Rectal smooth muscle tissue (tissue), 1 donor: ENCODE measurements around the gene TACC2.

Experiments
- H3K27ac ChIP-seq: one replicate; pipeline ENCODE4 v1.7.0; 2013; ENCODE audit warnings: low read depth, low read length, inconsistent platforms
- H3K27me3 ChIP-seq: one replicate; pipeline ENCODE4 v1.7.0; 2013; ENCODE audit warnings: low read length; ENCODE audit not compliant: control insufficient read depth, insufficient read depth
- H3K36me3 ChIP-seq: one replicate; pipeline ENCODE4 v1.7.0; 2013; ENCODE audit warnings: low read length; ENCODE audit not compliant: control insufficient read depth, insufficient read depth
- H3K4me1 ChIP-seq: one replicate; pipeline ENCODE4 v1.7.0; 2013; ENCODE audit warnings: low read length; ENCODE audit not compliant: control insufficient read depth, insufficient read depth
- H3K4me3 ChIP-seq: one replicate; pipeline ENCODE4 v1.7.0; 2013; ENCODE audit warnings: low read length
- H3K9ac ChIP-seq: one replicate; pipeline ENCODE4 v1.7.0; 2013; ENCODE audit warnings: low read length

Gene TACC2

DNA sequence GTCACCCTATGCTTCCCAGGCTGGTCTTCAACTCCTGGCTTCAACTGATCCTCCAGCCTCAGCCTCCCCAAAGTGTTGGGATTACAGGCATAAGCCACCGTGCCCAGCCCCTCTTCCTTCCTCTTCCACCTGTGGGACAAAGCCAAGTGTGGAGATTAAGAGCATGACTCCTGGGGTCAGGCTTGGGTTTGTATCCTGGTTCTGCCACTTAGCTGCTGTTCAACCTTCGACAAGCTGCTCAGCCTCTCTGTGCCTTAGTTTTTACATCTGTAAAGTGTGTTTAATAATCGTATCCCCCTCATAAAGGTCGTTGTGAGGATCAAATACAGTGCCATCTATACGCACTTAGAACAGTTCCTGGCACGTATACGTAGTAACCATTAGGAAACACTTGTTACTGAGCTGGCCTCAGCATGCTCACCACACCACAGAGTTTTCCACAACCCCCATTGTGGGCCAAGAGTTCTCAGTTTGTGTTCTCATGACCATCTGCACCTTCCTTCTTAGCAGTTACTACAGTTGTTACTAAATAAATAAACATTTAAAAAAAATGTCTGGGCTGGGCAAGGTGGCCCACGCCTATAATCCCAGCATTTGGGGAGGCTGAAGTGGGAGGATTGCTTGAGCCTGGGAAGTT, 141.6 kb downstream of the TACC2 start:
- no peak overlapping the region for H3K9ac ChIP-seq
- H3K27ac ChIP-seq, result peak overlapping the region; percentile 38
- H3K4me1 ChIP-seq, result peaks cover 42% of the 10 kb centered on the region

GRCh38 chr10:122132331-122132755, 143.4 kb downstream of the TACC2 start:
- no peaks in the 10 kb centered on the region for H3K27me3 ChIP-seq
- peak overlapping the region; percentile 68 for H3K27ac ChIP-seq
- no peak overlapping the region for H3K9ac ChIP-seq
- H3K4me3 ChIP-seq, result no peak overlapping the region
- peaks cover 33% of the 10 kb centered on the region for H3K4me1 ChIP-seq
- H3K36me3 ChIP-seq, result peaks cover 16% of the 10 kb centered on the region

More for the DNA sequence above, 141.6 kb downstream of the TACC2 start:
- H3K36me3 ChIP-seq, result peaks cover 15% of the 10 kb centered on the region
- H3K4me3 ChIP-seq, result no peak overlapping the region
- H3K27me3 ChIP-seq, result no peaks in the 10 kb centered on the region

- no peak overlapping the region for H3K4me3 ChIP-seq
- H3K27ac ChIP-seq, result peak overlapping the region; percentile 68
- peaks cover 19% of the 10 kb centered on the region for H3K36me3 ChIP-seq
- H3K27me3 ChIP-seq, result no peaks in the 10 kb centered on the region
- peaks cover 27% of the 10 kb centered on the region for H3K4me1 ChIP-seq
- no peak overlapping the region for H3K9ac ChIP-seq
These were observed 144.1 kb downstream of the TACC2 start for GRCh38 chr10:122132882-122133565.

GRCh38 chr10:122135251-122136025, 146.5 kb downstream of the TACC2 start:
- Histone ChIP-seq H3K27me3 (no peaks in the 10 kb centered on the region), H3K4me3 (no peak overlapping the region), H3K4me1 (peaks cover 35% of the 10 kb centered on the region), H3K36me3 (peaks cover 19% of the 10 kb centered on the region), H3K27ac (no peak overlapping the region), H3K9ac (no peak overlapping the region)

DNA sequence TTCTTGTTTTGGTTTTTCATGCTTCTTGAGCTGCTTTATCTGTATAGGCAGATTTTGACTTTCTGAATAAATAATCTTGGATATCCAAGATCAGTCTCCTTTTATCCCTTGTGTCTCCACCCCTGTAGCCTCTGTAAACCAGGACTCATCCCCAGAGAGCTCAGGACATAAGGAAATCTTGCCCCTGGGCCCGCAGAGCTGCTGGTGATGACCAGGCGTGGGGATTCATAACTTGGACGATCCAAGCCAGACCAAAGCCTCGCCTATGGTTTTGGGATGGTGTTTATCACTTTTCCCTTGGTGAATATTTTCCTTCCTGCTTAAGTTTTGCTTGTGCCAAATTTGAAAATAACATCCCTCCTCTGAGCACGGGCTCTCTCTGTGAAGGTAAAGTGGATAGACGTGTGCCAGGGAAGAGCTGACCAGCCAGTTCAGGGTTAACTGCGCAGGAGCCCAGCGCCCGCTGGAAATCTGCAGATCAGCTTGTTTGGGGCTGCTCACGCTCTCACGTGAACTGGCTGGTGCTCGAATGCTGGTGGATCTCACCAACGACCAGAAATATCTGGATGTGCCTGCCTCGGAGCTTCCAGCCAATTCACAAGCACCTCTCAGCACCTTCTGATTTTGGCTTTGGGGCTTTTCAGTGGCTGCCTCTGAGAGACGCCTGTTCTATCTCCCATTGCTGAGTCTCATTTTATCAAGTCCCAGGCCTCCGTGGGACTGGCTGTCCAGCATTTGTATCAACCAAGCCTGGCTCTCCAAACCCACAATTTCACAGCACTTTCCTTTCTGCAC, 150.1 kb downstream of the TACC2 start:
- Histone ChIP-seq H3K27ac (peak overlapping the region; percentile 90), H3K9ac (no peak overlapping the region), H3K4me1 (peaks cover 41% of the 10 kb centered on the region), H3K36me3 (peaks cover 12% of the 10 kb centered on the region), H3K27me3 (no peaks in the 10 kb centered on the region), H3K4me3 (no peak overlapping the region)

DNA sequence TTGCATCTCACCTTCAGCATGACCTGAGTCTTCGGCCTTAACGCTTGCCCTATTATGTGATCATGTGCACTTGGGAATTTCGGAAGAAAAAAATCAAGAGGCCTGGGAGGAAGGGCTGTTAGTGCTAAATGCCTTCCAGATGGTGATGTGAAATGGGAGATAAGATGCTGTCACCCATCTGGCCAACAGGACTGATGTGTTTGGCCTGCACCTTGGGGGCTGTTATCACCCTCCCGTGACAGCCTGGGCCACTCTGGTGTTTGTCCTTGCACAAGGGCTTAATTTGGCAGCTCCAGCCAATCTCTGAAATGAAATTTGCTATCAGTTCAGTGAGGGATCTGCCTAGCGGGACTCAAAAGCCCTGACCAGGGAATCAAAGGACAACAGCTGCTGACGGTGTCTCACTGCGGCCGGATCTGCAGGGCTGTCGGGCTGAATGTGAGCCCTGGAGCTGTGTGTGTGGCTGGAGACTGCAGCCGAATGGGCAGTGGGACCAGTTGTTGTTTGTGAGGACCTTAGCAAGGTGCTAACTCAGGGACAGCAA, 150.7 kb downstream of the TACC2 start:
- Histone ChIP-seq H3K4me3 (no peak overlapping the region), H3K27ac (peak overlapping the region; percentile 90)

DNA sequence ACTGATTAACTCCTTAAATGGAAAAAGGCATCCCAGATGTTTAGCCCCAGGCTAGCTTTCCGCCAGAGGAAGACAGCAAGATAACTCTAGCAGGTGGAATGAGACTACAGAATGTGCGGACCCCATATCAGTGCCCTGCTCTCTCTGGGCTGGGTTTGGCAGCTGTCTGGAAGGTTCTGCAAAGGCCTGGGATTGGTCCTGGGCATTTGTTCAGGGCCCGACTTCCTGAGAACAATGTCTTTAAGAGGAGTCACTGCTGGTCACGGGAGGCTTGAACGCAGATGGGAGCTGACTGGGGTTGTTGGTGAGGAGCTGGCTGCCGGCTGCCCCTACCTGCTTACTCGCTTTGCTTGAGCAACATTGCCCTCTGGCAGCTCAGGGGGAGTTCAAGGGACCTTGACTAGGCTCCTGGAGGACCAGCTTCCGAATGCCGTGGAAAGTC, 151.5 kb downstream of the TACC2 start:
- Histone ChIP-seq H3K9ac (no peak overlapping the region), H3K36me3 (peaks cover 4% of the 10 kb centered on the region), H3K4me3 (no peak overlapping the region), H3K4me1 (peaks cover 41% of the 10 kb centered on the region), H3K27me3 (no peaks in the 10 kb centered on the region), H3K27ac (peak overlapping the region; percentile 90)

More for the DNA sequence above, 150.7 kb downstream of the TACC2 start:
- H3K36me3 ChIP-seq, result peaks cover 12% of the 10 kb centered on the region
- H3K4me1 ChIP-seq, result peaks cover 41% of the 10 kb centered on the region
- H3K9ac ChIP-seq, result no peak overlapping the region
- H3K27me3 ChIP-seq, result no peaks in the 10 kb centered on the region

GRCh38 chr10:122140941-122141623, 152.1 kb downstream of the TACC2 start:
- Histone ChIP-seq H3K4me1 (peaks cover 41% of the 10 kb centered on the region), H3K4me3 (no peak overlapping the region), H3K27me3 (no peaks in the 10 kb centered on the region), H3K27ac (peak overlapping the region; percentile 90), H3K9ac (no peak overlapping the region), H3K36me3 (peaks cover 4% of the 10 kb centered on the region)

GRCh38 chr10:122141821-122142640, 153.1 kb downstream of the TACC2 start:
- peaks cover 41% of the 10 kb centered on the region for H3K4me1 ChIP-seq
- peak overlapping the region; percentile 90 for H3K27ac ChIP-seq
- no peak overlapping the region for H3K9ac ChIP-seq
- no peak overlapping the region for H3K4me3 ChIP-seq
- no peaks in the 10 kb centered on the region for H3K27me3 ChIP-seq
- H3K36me3 ChIP-seq, result peaks cover 4% of the 10 kb centered on the region

GRCh38 chr10:122142641-122143237, 153.8 kb downstream of the TACC2 start:
- Histone ChIP-seq H3K4me3 (no peak overlapping the region), H3K9ac (no peak overlapping the region), H3K4me1 (peaks cover 41% of the 10 kb centered on the region), H3K27ac (peak overlapping the region; percentile 90), H3K36me3 (no peaks in the 10 kb centered on the region), H3K27me3 (no peaks in the 10 kb centered on the region)
